CD14-positive monocyte (primary cell): ENCODE results near the gene CCDC88A. TPM values are rescaled to one million over a fixed set of nuclear protein-coding genes. Genes with fewer than 3 reads are reported as not detected.

Source experiments
- DNase-seq, 3 donors: peaks; one replicate each; pipeline ENCODE4 v3.0.0-alpha.2; 2011 to 2022
- H2AFZ ChIP-seq: 2 replicates; pipeline ENCODE4 v1.6.0; 2012; ENCODE audit warnings: mild to moderate bottlenecking, low read depth, low read length, inconsistent platforms; ENCODE audit not compliant: insufficient read depth, poor library complexity, severe bottlenecking
- H3K27ac ChIP-seq, 2 donors: 1 replicate in 1 of 2; 2 replicates in 1 of 2; pipeline ENCODE4 v1.5.1; 2012 to 2013; ENCODE audit warnings: low read length in 2 of 2, control low read depth in 1 of 2, inconsistent platforms in 1 of 2, low read depth in 1 of 2, mild to moderate bottlenecking in 1 of 2
- H3K27me3 ChIP-seq, 2 donors: one replicate each; pipeline versions ENCODE4 v1.6.0 to v1.6.1; 2011 to 2013; ENCODE audit warnings: low read length in 2 of 2; ENCODE audit not compliant: control insufficient read depth in 2 of 2, insufficient read depth in 2 of 2
- H3K36me3 ChIP-seq, 2 donors: replicated peaks in 1 of 2; 1 replicate in 1 of 2; 2 replicates in 1 of 2; pipeline versions ENCODE4 v1.5.1 to v1.6.1; 2012 to 2013; ENCODE audit warnings: low read length in 2 of 2, control low read depth in 1 of 2, inconsistent platforms in 1 of 2, mild to moderate bottlenecking in 1 of 2; ENCODE audit not compliant: insufficient read depth in 2 of 2, control insufficient read depth in 1 of 2
- H3K4me1 ChIP-seq, 2 donors: 1 replicate in 1 of 2; 2 replicates in 1 of 2; pipeline versions ENCODE4 v1.5.1 to v1.6.1; 2012 to 2013; ENCODE audit warnings: low read length in 2 of 2, control low read depth in 1 of 2, inconsistent platforms in 1 of 2, mild to moderate bottlenecking in 1 of 2, moderate library complexity in 1 of 2; ENCODE audit not compliant: insufficient read depth in 2 of 2, control insufficient read depth in 1 of 2
- H3K4me2 ChIP-seq: replicated peaks from 2 replicates; pipeline ENCODE3; 2012; ENCODE audit warnings: low read length, moderate library complexity, mild to moderate bottlenecking; ENCODE audit not compliant: poor library complexity, severe bottlenecking; ENCODE audit errors: extremely low read depth
- H3K4me3 ChIP-seq, 3 experiments: fragments of 200-600 bp in 1 of 3; sonication (generic) in 1 of 3; replicated peaks in 1 of 3; 1 replicate in 2 of 3; 2 replicates in 1 of 3; pipeline ENCODE4 v1.5.1; 2011 to 2013; ENCODE audit warnings: low read length in 3 of 3, mild to moderate bottlenecking in 3 of 3, control low read depth in 2 of 3, low read depth in 2 of 3, inconsistent platforms in 1 of 3, moderate library complexity in 1 of 3
- H3K79me2 ChIP-seq: 2 replicates; pipeline ENCODE4 v1.6.0; 2012; ENCODE audit warnings: mild to moderate bottlenecking, control low read depth, inconsistent platforms, low read length, moderate library complexity; ENCODE audit not compliant: insufficient read depth
- H3K9ac ChIP-seq: 2 replicates; pipeline ENCODE4 v1.6.0; 2017; ENCODE audit warnings: low read length, mild to moderate bottlenecking; ENCODE audit not compliant: insufficient read depth, poor library complexity, severe bottlenecking
- H3K9me3 ChIP-seq, 2 donors: replicated peaks in 1 of 2; 1 replicate in 1 of 2; 2 replicates in 1 of 2; pipeline versions ENCODE4 v1.5.1 to v1.6.1; 2012 to 2013; ENCODE audit warnings: low read length in 2 of 2, control low read depth in 1 of 2; ENCODE audit not compliant: control insufficient read depth in 1 of 2, insufficient read depth in 1 of 2
- H4K20me1 ChIP-seq: 2 replicates; pipeline ENCODE4 v1.6.0; 2012; ENCODE audit warnings: mild to moderate bottlenecking, low read length, control low read depth, moderate library complexity; ENCODE audit not compliant: insufficient read depth
- H3K27ac Mint-ChIP-seq, 7 donors: one replicate each; pipeline ENCODE4 v1.8.0; 2020; ENCODE audit warnings: mild to moderate bottlenecking in 7 of 7, mixed read lengths in 7 of 7, moderate library complexity in 6 of 7, inconsistent platforms in 2 of 7
- H3K27me3 Mint-ChIP-seq, 3 donors: one replicate each; pipeline ENCODE4 v1.8.0; 2021 to 2022; ENCODE audit warnings: low read depth in 3 of 3, mild to moderate bottlenecking in 3 of 3, mixed read lengths in 3 of 3, moderate library complexity in 3 of 3, inconsistent platforms in 1 of 3
- H3K36me3 Mint-ChIP-seq, 2 donors: one replicate each; pipeline ENCODE4 v1.8.0; 2020; ENCODE audit warnings: mixed read lengths in 2 of 2, inconsistent platforms in 1 of 2, mild to moderate bottlenecking in 1 of 2
- H3K4me1 Mint-ChIP-seq: one replicate; pipeline ENCODE4 v1.8.0; 2020; ENCODE audit warnings: mild to moderate bottlenecking, mixed read lengths
- H3K4me3 Mint-ChIP-seq, 2 donors: one replicate each; pipeline ENCODE4 v1.8.0; 2020; ENCODE audit warnings: mild to moderate bottlenecking in 2 of 2, mixed read lengths in 2 of 2, moderate library complexity in 1 of 2
- H3K9me3 Mint-ChIP-seq, 7 donors: one replicate each; pipeline ENCODE4 v1.8.0; 2020 to 2022; ENCODE audit warnings: mixed read lengths in 7 of 7, mild to moderate bottlenecking in 6 of 7, moderate library complexity in 6 of 7, inconsistent platforms in 2 of 7
- CTCF ChIP-seq: fragments of 200-600 bp; IDR thresholded peaks from one replicate; pipeline ENCODE4 v1.8.0; 2022; ENCODE audit warnings: antibody characterized with exemption, mild to moderate bottlenecking
- WGBS: methylation state at CpG from one replicate; pipeline ENCODE4 v1.1.5; 2013; ENCODE audit warnings: missing lambda C conversion rate; ENCODE audit not compliant: insufficient coverage; 5-methylcytosine and 5-hydroxymethylcytosine counted together
- intact Hi-C, 2 donors: fragments of 100-400 bp; cut with micrococcal nuclease; formaldehyde crosslinking; loops; one replicate each; pipeline versions ENCODE4 v1.15.0 to v1.15.1; 2023
- polyA plus RNA-seq, 3 donors: library from polyadenylated mRNA; depleted of rRNA in 1 of 3; unstranded in 2 of 3; stranded (reverse) in 1 of 3; fragments of 300-500 nt in 2 of 3; fragments of >200 nt in 1 of 3; fragmentation: Illumina TruSeq in 2 of 3; gene quantifications; 1 replicate in 2 of 3; 2 replicates in 1 of 3; pipeline ENCODE4 v1.2.3, GENCODE V29; 2012 to 2021

CCDC88A gene
- polyA plus RNA-seq, 3 donors = 9.9 to 57.1 (median 17.9) TPM

GRCh38 chr2:55400332-55400731 is 19.3 kb downstream of the CCDC88A start:
- no peak for DNase-seq
- Mint-ChIP-seq H3K9me3 (no peaks in the 10 kb centered on the region), H3K4me1 (peaks cover 11% of the 10 kb centered on the region), H3K36me3 (peaks cover 33 to 47% of the 10 kb centered on the region in 2 donors), H3K27ac (no peak overlapping the region), H3K4me3 (no peak overlapping the region), H3K27me3 (no peaks in the 10 kb centered on the region)
- H3K4me1 ChIP-seq = peaks cover 10 to 13% of the 10 kb centered on the region in 2 donors
- peaks cover 48% of the 10 kb centered on the region for H4K20me1 ChIP-seq
- H3K36me3 ChIP-seq = peaks cover 13 to 51% of the 10 kb centered on the region in 2 donors
- TF ChIP-seq CTCF = no peak
- no peak overlapping the region for H3K4me3 ChIP-seq
- H3K4me2 ChIP-seq = no peak overlapping the region
- H3K9ac ChIP-seq = no peak overlapping the region
- H3K27me3 ChIP-seq = no peaks in the 10 kb centered on the region
- H3K79me2 ChIP-seq = peaks cover 86% of the 10 kb centered on the region
- H3K9me3 ChIP-seq = no peaks in the 10 kb centered on the region
- intact Hi-C loops = no loop called here
- no peak overlapping the region for H2AFZ ChIP-seq
- WGBS = no CpG with 5 or more reads among the region's 2 CpGs
- H3K27ac ChIP-seq = no peak overlapping the region

DNA sequence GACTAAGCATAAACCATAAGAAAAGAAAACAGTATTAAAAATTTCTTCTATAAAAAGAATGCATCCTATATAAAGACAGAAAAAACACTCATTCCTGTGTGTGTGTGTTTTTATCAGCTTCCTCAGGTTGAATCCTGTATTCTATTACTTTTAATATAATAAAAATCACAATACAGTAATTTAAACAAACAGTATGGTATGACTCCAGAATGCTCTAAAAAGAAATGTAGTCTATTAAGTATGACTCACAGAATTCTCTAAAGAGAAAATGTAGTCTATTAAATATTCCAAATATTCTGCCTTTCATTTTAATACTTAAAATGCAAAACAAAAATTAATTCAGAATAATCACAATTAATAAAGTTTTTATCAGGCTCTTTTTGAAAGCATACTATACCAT is 19.8 kb downstream of the CCDC88A start:
- H3K9me3 Mint-ChIP-seq = no peaks in the 10 kb centered on the region
- no peak overlapping the region for H3K27ac ChIP-seq
- no peak for TF ChIP-seq CTCF
- no peaks in the 10 kb centered on the region for H3K27me3 ChIP-seq
- H3K4me1 ChIP-seq = peaks cover 10 to 13% of the 10 kb centered on the region in 2 donors
- H3K4me3 Mint-ChIP-seq = no peak overlapping the region
- no peak for DNase-seq
- H3K27me3 Mint-ChIP-seq = no peaks in the 10 kb centered on the region
- no peak overlapping the region for H2AFZ ChIP-seq
- H3K36me3 ChIP-seq = peaks cover 8 to 51% of the 10 kb centered on the region in 2 donors
- H3K4me2 ChIP-seq = no peak overlapping the region
- H3K4me1 Mint-ChIP-seq = peaks cover 11% of the 10 kb centered on the region
- H3K79me2 ChIP-seq = peaks cover 86% of the 10 kb centered on the region
- H3K9me3 ChIP-seq = no peaks in the 10 kb centered on the region
- intact Hi-C loops = no loop called here
- H3K9ac ChIP-seq = no peak overlapping the region
- H4K20me1 ChIP-seq = peaks cover 43% of the 10 kb centered on the region
- H3K27ac Mint-ChIP-seq = no peak overlapping the region
- H3K36me3 Mint-ChIP-seq = peaks cover 31 to 46% of the 10 kb centered on the region in 2 donors
- no peak overlapping the region for H3K4me3 ChIP-seq
